ENCODE measurements around the gene SERTAD2.

GRCh38 chr2:64655873-64656272 is 2.2 kb upstream of the SERTAD2 start:
- TF ChIP-seq POLR2A (IDR thresholded peaks at IDR 0.05), result no peak
- TF ChIP-seq CTCF (IDR thresholded peaks at IDR 0.05 in 8 of 11, conservative IDR thresholded peaks at IDR 0.05 in 3 of 11), result no peak
